VCaP (cell line): Measurements from ENCODE around the gene KLHDC10.

Experiments
- H3K27ac ChIP-seq: fragments of 450-650 bp; 2 replicates; pipeline ENCODE4 v1.5.1; 2017
- CTCF ChIP-seq: fragments of 450-650 bp; conservative IDR thresholded peaks from 2 replicates; pipeline ENCODE4 v1.5.1; 2017; ENCODE audit warnings: mild to moderate bottlenecking, moderate library complexity

KLHDC10 gene

GRCh38 chr7:130134726-130135125, 64.4 kb downstream of the KLHDC10 start:
- no peak for TF ChIP-seq CTCF
- H3K27ac ChIP-seq: no peak overlapping the region

GRCh38 chr7:130135208-130136205, 65.2 kb downstream of the KLHDC10 start:
- TF ChIP-seq CTCF: no peak
- no peak overlapping the region for H3K27ac ChIP-seq

GRCh38 chr7:130136579-130137167, 66.3 kb downstream of the KLHDC10 start:
- no peak for TF ChIP-seq CTCF
- H3K27ac ChIP-seq: no peak overlapping the region

- H3K27ac ChIP-seq: no peak overlapping the region
- TF ChIP-seq CTCF: no peak
Observed at GRCh38 chr7:130137207-130137606, 66.9 kb downstream of the KLHDC10 start.

GRCh38 chr7:130139193-130139960, 69.0 kb downstream of the KLHDC10 start:
- H3K27ac ChIP-seq: no peak overlapping the region
- TF ChIP-seq CTCF: no peak

GRCh38 chr7:130140551-130141160, 70.3 kb downstream of the KLHDC10 start:
- peak overlapping the region; percentile 90 for H3K27ac ChIP-seq
- no peak for TF ChIP-seq CTCF
